Measurements from ENCODE around the gene CTDSPL. TPM values are rescaled to one million over a fixed set of nuclear protein-coding genes. Genes with fewer than 3 reads are reported as not detected.

CTDSPL gene
- total RNA-seq, 1 experiment from 2014 or later, result 6.1 TPM

DNA sequence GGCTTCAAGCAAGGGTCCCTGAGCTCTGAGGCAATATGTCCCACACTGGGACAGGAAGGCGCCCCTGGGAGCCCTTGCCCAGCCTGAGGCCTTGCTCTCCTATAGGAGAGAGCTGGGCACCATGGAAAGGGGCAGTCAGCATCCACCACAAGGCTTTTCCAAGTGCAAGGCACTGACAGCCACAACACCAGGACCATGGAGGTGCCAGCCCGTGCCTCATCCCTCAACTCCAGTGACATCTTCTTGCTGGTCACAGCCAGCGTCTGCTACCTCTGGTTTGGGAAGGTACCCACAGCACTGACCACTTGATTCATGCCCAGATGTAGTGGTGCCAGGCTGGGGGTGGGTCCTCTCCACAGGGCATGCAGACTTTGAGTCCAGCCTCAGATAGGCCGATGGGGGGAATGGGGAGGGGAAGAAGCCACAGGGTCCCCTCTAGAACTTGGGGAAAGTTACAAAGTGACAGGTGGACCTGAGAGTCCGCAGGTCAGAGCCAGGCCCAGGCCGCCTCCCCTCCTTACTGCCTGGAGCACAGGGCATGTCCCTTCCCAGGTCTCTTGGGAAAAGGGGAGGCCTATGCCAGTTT, 140.7 kb downstream of the CTDSPL start:
- no peak overlapping the region for H2AFZ ChIP-seq (ENCODE audit: low read length)

DNA sequence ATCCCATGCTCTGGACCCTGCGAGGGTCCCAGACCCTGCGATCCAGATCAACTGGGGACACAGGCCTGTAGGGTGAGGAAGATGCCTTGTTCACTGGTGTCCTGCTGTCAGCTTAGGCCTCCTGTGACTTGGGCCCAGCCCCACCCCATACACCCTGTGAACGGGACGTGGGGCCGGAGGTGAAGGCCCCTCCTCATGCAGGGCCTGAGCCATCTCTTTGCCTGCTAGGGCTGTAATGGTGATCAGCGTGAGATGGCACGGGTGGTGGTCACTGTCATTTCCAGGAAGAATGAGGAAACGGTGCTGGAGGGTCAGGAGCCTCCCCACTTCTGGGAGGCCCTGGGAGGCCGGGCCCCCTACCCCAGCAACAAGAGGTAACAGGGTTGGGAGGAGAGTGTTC, 141.3 kb downstream of the CTDSPL start:
- Histone ChIP-seq H3K4me2 (ENCODE audit: low read length) (no peak overlapping the region), H3K36me3 (ENCODE audit: low read depth, low read length) (no peaks in the 10 kb centered on the region), H3K27me3 (ENCODE audit: low read length) (no peaks in the 10 kb centered on the region), H3K9me3 (ENCODE audit: low read length) (no peaks in the 10 kb centered on the region), H3K4me3 (ENCODE audit: low read length) (no peak overlapping the region), H3K27ac (ENCODE audit: low read length) (no peak overlapping the region), H3F3A (ENCODE audit: low read length, unreplicated experiment) (no peaks in the 10 kb centered on the region), H3K9me2 (replicated peaks; ENCODE audit: low read length) (no peaks in the 10 kb centered on the region), H3K4me1 (ENCODE audit: insufficient read depth, low read length) (peaks cover 35% of the 10 kb centered on the region), H3K9ac (ENCODE audit: low read length) (no peak overlapping the region), H4K20me1 (ENCODE audit: low read length) (no peaks in the 10 kb centered on the region), H2AFZ (ENCODE audit: low read length) (no peak overlapping the region), H3K79me2 (ENCODE audit: low read length) (no peaks in the 10 kb centered on the region)
- no peak for DNase-seq
- POLR2A ChIA-PET (ENCODE audit: unreplicated experiment), result no interaction called here
- TF ChIP-seq EZH2 (IDR thresholded peaks at IDR 0.05; ENCODE audit: low read length, unreplicated experiment) (no peak), EZH2phosphoT487 (IDR thresholded peaks at IDR 0.05; ENCODE audit: borderline replicate concordance, low read length) (no peak)
- TF ChIP-seq, protein P1, sequence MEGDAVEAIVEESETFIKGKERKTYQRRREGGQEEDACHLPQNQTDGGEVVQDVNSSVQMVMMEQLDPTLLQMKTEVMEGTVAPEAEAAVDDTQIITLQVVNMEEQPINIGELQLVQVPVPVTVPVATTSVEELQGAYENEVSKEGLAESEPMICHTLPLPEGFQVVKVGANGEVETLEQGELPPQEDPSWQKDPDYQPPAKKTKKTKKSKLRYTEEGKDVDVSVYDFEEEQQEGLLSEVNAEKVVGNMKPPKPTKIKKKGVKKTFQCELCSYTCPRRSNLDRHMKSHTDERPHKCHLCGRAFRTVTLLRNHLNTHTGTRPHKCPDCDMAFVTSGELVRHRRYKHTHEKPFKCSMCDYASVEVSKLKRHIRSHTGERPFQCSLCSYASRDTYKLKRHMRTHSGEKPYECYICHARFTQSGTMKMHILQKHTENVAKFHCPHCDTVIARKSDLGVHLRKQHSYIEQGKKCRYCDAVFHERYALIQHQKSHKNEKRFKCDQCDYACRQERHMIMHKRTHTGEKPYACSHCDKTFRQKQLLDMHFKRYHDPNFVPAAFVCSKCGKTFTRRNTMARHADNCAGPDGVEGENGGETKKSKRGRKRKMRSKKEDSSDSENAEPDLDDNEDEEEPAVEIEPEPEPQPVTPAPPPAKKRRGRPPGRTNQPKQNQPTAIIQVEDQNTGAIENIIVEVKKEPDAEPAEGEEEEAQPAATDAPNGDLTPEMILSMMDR (conservative IDR thresholded peaks at IDR 0.05; ENCODE audit: low read depth, low read length), result no peak
- no TSS peak for BruUV-seq (replicated peaks)
- CTCF ChIA-PET, result interaction anchor here (1.2 kb wide), 1 partner anchor 28 kb away, joined by 11 read pairs; no protein-coding TSS in a partner anchor
- no peak for ATAC-seq
- intact Hi-C loops (cut with micrococcal nuclease), result loop anchor here (10.0 kb wide), 2 partner anchors 452 to 482 kb away; partner anchors contain the start of gene ACVR2B

More for the DNA sequence above, 140.7 kb downstream of the CTDSPL start:
- H3K9me3 ChIP-seq (ENCODE audit: low read length), result no peaks in the 10 kb centered on the region
- POLR2A ChIA-PET (ENCODE audit: unreplicated experiment), result no interaction called here
- intact Hi-C loops (cut with micrococcal nuclease), result loop anchor here (10.0 kb wide), 2 partner anchors 452 to 482 kb away; partner anchors contain the start of gene ACVR2B
- no peaks in the 10 kb centered on the region for H3K36me3 ChIP-seq (ENCODE audit: low read depth, low read length)
- no TSS peak for BruUV-seq (replicated peaks)
- H3F3A ChIP-seq (ENCODE audit: low read length, unreplicated experiment), result no peaks in the 10 kb centered on the region
- no peak overlapping the region for H3K27ac ChIP-seq (ENCODE audit: low read length)
- no peaks in the 10 kb centered on the region for H3K27me3 ChIP-seq (ENCODE audit: low read length)
- CTCF ChIA-PET, result interaction anchor here (0.6 kb wide), 1 partner anchor 10 kb away, joined by 3 read pairs; no protein-coding TSS in a partner anchor
- no peak overlapping the region for H3K9ac ChIP-seq (ENCODE audit: low read length)
- DNase-seq (no peak), ATAC-seq (no peak)
- TF ChIP-seq, protein P1 (conservative IDR thresholded peaks at IDR 0.05; ENCODE audit: low read depth, low read length), result no peak
- TF ChIP-seq EZH2phosphoT487 (IDR thresholded peaks at IDR 0.05; ENCODE audit: borderline replicate concordance, low read length), result no peak
- no peak for TF ChIP-seq EZH2 (IDR thresholded peaks at IDR 0.05; ENCODE audit: low read length, unreplicated experiment)
- no peaks in the 10 kb centered on the region for H3K79me2 ChIP-seq (ENCODE audit: low read length)
- H3K9me2 ChIP-seq (replicated peaks; ENCODE audit: low read length), result no peaks in the 10 kb centered on the region
- no peaks in the 10 kb centered on the region for H4K20me1 ChIP-seq (ENCODE audit: low read length)
- H3K4me3 ChIP-seq (ENCODE audit: low read length), result no peak overlapping the region
- H3K4me2 ChIP-seq (ENCODE audit: low read length), result no peak overlapping the region
- peaks cover 35% of the 10 kb centered on the region for H3K4me1 ChIP-seq (ENCODE audit: insufficient read depth, low read length)

DNA sequence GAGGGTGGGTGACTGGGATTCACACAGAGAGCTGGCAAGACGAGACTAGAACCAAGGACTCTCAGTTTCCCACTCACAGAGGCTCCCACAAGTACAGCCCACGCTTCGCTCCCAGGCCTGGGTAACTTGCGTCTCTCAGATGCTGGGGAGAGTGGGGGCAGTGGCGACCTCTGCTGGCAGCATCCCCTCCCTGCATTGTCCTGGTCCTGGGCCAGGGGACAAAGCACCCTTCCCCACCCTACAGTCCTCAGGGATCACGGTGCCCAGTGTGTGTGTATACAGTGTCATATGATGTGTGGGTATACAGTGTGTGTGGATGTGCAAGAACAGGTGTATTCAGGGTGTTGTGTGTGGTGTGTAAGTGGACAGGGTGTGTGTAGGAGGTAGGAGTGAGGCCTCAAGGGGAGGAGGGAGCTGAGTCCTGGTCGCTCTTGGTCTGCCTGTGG, 141.7 kb downstream of the CTDSPL start:
- no peak for TF ChIP-seq EZH2phosphoT487 (IDR thresholded peaks at IDR 0.05; ENCODE audit: borderline replicate concordance, low read length)
- no peak for TF ChIP-seq EZH2 (IDR thresholded peaks at IDR 0.05; ENCODE audit: low read length, unreplicated experiment)
- TF ChIP-seq, protein P1 (conservative IDR thresholded peaks at IDR 0.05; ENCODE audit: low read depth, low read length), result peak; percentile 93
- Histone ChIP-seq H3K4me3 (ENCODE audit: low read length) (no peak overlapping the region), H3K9ac (ENCODE audit: low read length) (no peak overlapping the region), H3K9me2 (replicated peaks; ENCODE audit: low read length) (no peaks in the 10 kb centered on the region), H4K20me1 (ENCODE audit: low read length) (no peaks in the 10 kb centered on the region), H2AFZ (ENCODE audit: low read length) (no peak overlapping the region), H3K4me2 (ENCODE audit: low read length) (no peak overlapping the region), H3K79me2 (ENCODE audit: low read length) (no peaks in the 10 kb centered on the region), H3F3A (ENCODE audit: low read length, unreplicated experiment) (no peaks in the 10 kb centered on the region), H3K27me3 (ENCODE audit: low read length) (no peaks in the 10 kb centered on the region), H3K36me3 (ENCODE audit: low read depth, low read length) (no peaks in the 10 kb centered on the region), H3K27ac (ENCODE audit: low read length) (no peak overlapping the region; the same call in 1 of the 2 replicates), H3K9me3 (ENCODE audit: low read length) (no peaks in the 10 kb centered on the region), H3K4me1 (ENCODE audit: insufficient read depth, low read length) (peaks cover 33% of the 10 kb centered on the region)
- intact Hi-C loops (cut with micrococcal nuclease), result loop anchor here (10.0 kb wide), 2 partner anchors 451 to 481 kb away; partner anchors contain the start of gene ACVR2B
- no TSS peak for BruUV-seq (replicated peaks)
- peak; percentile 52 for DNase-seq
- peak; percentile 1; the same call in 1 of the 2 replicates for ATAC-seq
- ChIA-PET POLR2A (ENCODE audit: unreplicated experiment) (no interaction called here), CTCF (interaction anchor here (1.2 kb wide), 1 partner anchor 29 kb away, joined by 11 read pairs; no protein-coding TSS in a partner anchor)
